H1 (cell line): ENCODE data around the gene NUB1. TPM values are rescaled to one million over a fixed set of nuclear protein-coding genes. Genes with fewer than 3 reads are reported as not detected.

Experiments
- BACH1 ChIP-seq: IDR thresholded peaks from 2 replicates; pipeline ENCODE4 v1.6.1; 2012; ENCODE audit warnings: low read length, improper control_type of control experiment
- CHD7 ChIP-seq: fragments of 300-600 bp; sonication (generic); IDR thresholded peaks from 2 replicates; pipeline ENCODE4 v1.7.1; 2012; ENCODE audit warnings: low read length, moderate library complexity, mild to moderate bottlenecking, inconsistent platforms; ENCODE audit not compliant: insufficient replicate concordance
- PHF8 ChIP-seq: fragments of 200-600 bp; sonication (generic); conservative IDR thresholded peaks from 2 replicates; pipeline ENCODE4 v1.7.1; 2012; ENCODE audit warnings: low read depth, mild to moderate bottlenecking, inconsistent platforms, low read length, moderate library complexity
- SUZ12 ChIP-seq: fragments of 200-600 bp; sonication (generic); IDR thresholded peaks from 2 replicates; pipeline ENCODE4 v1.6.1; 2012; ENCODE audit warnings: mild to moderate bottlenecking, inconsistent platforms, low read length, moderate library complexity, mixed read lengths
- TAF1 ChIP-seq: IDR thresholded peaks from 2 replicates; pipeline ENCODE4 v1.6.1; 2011; ENCODE audit warnings: mild to moderate bottlenecking, low read depth, low read length
- polyA plus RNA-seq, 7 experiments: library from polyadenylated mRNA; depleted of rRNA in 3 of 7; stranded (reverse) in 5 of 7; unstranded in 2 of 7; fragments of >200 nt in 5 of 7; fragments of 200-250 nt in 2 of 7; gene quantifications; 1 replicate in 5 of 7; 2 replicates in 1 of 7; 4 replicates in 1 of 7; pipeline versions ENCODE4 v1.2.1 to v1.2.3, GENCODE V29; 2011 to 2013; ENCODE audit warnings: missing spikeins in 2 of 7, mixed read lengths in 2 of 7
- total RNA-seq: library from RNA; stranded (reverse); fragmentation: NEBNext Ultra II Directional; extraction: Animal tissue kit (Norgen Biotek cat#: 25700); gene quantifications from 2 replicates; pipeline ENCODE4 v1.2.1, GENCODE V29; 2021

Gene NUB1
- total and polyA plus RNA-seq, 2 of the 8 experiments (the other 6 are each of a cell fraction or from before 2014, with no cell fraction given) = 22.1 to 43.5 TPM

- no peak for TF ChIP-seq CHD7
- TF ChIP-seq TAF1 = no peak
- TF ChIP-seq BACH1 = no peak
- TF ChIP-seq SUZ12 = no peak
- no peak for TF ChIP-seq PHF8
- TF ChIP-seq, all 59 proteins: peak for 0
Observed at GRCh38 chr7:151307536-151307935, 34.1 kb upstream of the NUB1 start (continued).
